GM10266 (cell line): Measurements from ENCODE around the gene ZDHHC8.

Source experiments
- DNase-seq: peaks from one replicate; pipeline ENCODE4 v3.0.0; 2012; ENCODE audit errors: extremely low spot score
- TF ChIP-seq, protein P1 (sequence below): IDR thresholded peaks from 2 replicates; pipeline ENCODE4 v1.5.1; 2012; ENCODE audit warnings: mild to moderate bottlenecking, low read depth; ENCODE audit not compliant: control insufficient read depth, insufficient read depth; ENCODE audit errors: missing control alignments

ZDHHC8 gene

DNA sequence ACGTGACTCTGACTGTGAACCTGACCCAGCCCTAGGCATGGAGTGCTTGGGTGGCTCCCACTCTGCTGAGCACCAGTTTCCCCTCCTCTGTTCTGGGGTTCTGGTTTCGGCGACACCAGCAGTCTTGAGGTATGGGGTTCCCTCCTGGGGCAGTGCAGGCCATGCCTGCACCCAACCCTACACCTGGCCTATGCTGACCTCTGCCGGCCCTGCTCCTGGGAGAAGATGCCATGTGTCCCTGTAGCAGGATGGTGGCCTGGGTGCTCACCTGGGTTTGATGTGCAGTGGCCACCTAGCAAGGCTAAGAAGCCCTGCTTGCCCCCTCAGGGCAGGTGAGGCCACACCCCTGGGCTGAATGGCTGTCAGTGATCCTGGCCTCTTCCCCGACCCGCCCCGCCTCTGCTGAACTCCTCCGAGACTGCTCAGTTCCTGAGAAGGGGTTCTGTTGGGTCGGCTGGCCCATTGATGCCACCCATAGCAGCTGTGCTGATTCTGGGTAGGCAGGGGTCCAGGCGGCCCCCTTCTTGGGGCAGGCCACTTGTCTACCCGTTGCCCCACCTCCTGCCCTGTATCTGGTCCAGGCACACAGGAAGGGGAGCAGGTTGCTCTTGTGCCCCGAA, 2.4 kb downstream of the ZDHHC8 start:
- TF ChIP-seq, protein P1, sequence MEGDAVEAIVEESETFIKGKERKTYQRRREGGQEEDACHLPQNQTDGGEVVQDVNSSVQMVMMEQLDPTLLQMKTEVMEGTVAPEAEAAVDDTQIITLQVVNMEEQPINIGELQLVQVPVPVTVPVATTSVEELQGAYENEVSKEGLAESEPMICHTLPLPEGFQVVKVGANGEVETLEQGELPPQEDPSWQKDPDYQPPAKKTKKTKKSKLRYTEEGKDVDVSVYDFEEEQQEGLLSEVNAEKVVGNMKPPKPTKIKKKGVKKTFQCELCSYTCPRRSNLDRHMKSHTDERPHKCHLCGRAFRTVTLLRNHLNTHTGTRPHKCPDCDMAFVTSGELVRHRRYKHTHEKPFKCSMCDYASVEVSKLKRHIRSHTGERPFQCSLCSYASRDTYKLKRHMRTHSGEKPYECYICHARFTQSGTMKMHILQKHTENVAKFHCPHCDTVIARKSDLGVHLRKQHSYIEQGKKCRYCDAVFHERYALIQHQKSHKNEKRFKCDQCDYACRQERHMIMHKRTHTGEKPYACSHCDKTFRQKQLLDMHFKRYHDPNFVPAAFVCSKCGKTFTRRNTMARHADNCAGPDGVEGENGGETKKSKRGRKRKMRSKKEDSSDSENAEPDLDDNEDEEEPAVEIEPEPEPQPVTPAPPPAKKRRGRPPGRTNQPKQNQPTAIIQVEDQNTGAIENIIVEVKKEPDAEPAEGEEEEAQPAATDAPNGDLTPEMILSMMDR = no peak
- DNase-seq = no peak

DNA sequence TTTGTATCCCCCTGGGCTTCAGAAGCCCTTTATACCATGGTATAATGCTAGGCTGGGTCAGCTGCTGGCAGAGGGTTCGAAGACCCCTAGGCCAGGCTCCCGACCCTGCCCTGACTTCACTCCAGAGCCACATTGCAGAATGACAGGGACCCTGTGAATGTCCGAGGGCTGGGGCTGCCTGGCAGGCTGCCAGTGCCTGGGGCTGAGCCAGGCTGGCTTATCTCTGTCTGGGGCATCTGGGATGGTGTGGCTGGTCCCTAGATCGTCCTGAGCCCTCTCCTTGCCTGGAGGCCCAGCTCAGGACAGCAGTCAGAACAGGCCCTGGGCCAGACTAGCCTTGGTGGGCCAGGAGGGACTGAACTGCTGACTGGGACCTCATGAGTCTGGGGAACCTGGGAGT, 3.7 kb downstream of the ZDHHC8 start:
- no peak for DNase-seq
- TF ChIP-seq, protein P1 = no peak

DNA sequence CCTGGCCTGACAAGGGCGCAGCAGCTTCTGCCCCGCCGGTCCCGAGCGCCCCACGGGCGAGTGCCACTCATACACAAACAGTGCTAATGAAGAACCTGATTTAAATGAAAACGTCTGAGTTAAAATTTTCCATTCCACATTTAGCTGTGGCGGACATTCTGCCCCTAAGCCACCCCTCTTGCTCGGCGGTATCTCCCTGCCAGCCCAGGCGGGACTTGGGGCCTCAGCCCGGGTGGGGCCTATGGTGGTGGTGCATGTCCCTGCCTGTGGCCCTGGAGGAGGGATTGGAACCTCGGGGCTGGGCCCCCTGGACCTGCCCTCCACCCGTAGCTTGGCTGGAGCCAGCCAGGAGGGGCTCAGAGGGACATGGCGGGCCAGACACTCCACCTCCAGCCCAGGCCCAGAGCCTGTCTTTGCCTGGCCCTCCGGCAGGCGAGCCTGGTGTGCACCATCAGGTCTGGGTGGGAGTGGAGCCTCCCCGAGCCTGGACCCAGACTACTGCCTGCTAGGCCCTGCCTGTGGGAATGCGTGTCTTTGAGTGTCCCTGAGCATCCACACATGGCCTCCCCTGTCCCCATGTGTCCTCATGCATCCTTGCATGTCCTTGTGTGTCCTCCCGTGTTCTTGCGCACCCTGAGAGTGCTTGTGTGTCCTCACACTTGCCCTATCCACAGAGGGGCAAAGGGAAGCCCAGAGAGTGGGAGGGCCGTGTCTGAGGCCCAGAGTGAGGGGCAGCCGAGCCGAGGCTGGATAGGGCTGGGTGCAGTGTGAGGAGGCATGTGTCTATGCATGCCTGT, 4.4 kb downstream of the ZDHHC8 start:
- DNase-seq = no peak

DNA sequence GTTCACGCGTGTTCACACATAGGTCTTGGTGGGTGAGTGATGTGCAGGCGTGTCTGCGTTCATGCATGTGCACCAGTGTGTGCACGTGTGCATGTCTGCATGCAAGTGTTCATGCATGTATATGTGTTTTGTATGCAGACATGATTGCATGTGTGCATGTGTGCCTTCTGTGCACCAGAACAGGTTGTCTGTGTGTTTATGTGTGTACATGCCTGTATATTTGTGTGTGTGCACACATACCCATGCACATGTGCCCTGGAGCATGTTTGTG, 4.9 kb downstream of the ZDHHC8 start:
- DNase-seq = no peak
- TF ChIP-seq, protein P1 = no peak

More for the DNA sequence above, 4.4 kb downstream of the ZDHHC8 start:
- TF ChIP-seq, protein P1 = no peak

DNA sequence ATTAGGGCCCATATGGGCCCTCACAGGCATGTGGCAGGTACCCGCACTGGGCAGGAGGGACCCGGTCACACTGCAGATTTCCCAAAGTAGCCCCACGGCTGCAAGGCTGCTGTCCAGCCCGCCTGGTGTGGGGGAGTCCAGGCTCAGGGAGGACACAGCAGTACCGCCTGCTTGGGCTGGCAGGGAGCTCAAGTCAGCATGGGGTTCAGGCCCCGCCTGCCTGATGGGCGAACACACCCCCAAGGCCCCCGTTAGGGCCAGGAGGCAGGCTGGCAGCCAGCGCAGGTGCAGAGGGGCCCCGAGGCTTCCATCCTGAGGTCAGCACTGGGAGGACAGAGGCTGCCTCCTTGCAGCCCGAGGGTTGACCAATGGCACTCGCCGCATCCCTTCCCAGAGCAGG, 5.5 kb downstream of the ZDHHC8 start:
- TF ChIP-seq, protein P1 = no peak
- no peak for DNase-seq

DNA sequence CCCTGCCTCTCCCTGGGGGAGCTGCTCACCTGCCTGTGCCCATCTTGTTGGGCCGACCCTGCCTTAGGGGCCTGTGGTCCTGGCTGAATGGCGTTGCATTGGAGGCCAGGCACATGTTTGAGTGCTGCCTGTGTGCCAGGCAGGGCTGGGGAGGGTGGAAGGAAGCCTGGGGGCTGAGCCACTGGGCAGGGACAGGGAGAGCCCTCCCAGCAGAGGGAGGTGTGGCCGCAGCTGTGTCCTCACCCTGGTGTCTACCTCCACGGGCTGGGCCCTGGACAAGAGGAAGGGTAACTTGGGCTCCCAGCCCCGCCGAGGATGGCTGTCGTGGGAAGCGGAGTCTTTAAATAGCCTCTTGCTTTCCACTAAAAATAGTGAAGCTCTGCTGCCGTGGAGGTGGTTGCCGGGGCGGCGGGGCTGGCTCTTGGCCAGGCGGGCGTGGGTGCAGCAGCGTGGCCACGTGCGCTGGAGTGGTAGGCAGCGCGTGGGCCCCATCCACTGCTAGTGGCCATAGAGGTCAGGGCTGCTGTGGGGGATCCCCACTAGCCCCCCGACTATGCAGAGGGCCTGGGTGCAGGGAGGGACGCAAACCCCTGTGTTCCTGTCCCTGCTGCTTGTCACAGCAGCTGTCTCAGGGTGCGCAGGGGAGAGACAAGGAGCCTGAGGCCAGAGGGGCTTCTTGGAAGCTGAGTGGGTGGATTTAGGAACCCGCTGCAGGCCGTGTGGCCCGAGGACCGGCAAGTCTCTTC, 6.2 kb downstream of the ZDHHC8 start:
- TF ChIP-seq, protein P1 = no peak
- DNase-seq = no peak

DNA sequence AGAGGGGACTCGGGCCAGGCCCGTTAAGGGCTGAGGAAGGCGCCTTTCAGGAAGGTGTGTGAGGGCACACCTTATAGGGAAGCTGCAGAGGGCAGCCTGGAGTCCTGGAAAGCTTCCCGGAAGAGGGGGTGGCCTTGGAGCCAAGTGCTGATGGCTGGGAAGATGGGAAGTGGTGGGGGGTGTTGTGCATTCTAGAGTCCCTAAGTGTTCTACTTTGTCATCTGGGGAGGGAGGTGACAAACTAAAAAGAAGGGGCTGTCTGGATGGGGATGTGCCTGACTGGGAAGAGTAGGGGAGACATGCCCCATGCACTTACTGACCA, 6.8 kb downstream of the ZDHHC8 start:
- no peak for DNase-seq
- TF ChIP-seq, protein P1 = no peak
